ENCODE measurements around the gene NSUN7.
A peak's percentile ranks its signal among the peaks of the same experiment; 100 is the strongest.

NSUN7 gene, protein sequence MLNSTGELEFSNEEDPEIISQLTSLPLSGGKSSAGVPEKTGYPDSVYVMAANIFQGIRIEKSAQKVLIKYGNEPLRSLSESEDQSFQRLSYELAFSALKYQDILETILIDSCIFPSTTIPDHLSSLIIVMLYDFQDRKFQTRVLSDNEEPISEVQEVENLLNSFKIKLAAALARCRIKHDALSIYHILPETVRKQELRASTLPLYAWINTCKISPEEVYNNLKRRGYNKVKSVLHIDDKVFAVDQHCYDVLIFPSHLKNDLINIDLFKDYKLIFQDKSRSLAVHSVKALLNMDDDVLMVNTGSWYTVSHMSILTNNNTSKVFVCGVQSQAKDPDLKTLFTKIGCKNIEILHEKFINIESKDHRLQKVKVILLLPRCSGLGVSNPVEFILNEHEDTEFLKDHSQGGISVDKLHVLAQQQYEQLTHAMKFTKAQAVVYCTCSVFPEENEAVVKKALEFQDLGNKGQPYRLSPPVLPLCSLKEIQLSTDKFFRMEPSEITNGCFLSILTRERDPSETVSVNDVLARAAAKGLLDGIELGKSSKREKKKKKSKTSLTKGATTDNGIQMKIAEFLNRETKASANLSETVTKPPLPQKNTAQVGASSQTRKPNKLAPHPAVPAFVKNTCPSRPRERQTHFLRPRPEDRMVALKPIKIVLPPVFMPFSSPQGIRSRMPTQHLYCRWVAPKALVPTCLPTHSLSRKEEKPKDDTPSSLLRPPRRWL

DNA sequence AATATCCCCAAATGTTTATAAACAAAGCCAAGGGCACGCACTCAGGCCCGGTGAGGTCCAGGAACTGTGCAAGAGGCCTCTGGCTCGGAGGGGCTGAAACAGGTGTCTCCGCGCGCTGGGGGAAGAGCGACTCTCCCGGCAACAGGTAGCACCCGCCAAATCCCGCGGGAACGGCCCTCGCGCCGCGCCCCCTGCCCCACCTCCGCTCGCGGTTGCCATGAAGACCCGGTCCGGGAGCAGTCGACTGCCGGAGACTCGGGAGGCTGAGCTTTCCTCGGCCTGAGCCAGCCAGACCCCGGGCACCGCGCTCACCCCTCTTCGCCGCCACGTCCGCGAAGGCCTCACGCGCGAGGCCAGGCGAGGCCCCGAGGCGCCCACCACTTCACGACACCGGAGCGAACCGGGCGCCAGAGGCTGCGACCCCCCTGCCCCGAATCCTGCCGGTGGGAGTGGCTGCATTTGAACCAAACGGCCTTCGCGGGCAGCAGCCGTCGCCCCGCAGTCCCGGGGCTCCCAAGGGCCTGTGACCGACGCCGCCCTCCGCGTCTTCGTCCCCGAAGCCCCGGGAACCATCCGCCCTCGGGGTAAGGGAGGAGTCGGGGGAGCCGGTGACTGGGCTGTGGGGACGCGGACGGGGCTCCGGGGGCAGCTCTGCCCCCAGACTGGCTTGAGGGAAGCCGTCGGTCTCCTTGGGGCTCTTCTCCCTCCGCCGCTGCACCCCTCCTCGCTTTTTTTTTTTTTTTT, at the start of gene NSUN7:
NSUN7 (plus strand) TSS at position 239 of the 744 bp plus-strand sequence. CDS start 739 bp downstream, outside the sequence.
- intact Hi-C loops (cut with DNase I; ENCODE audit: low total_unique reads), result loop anchor here (10.0 kb wide), 1 partner anchor 155 kb away; no protein-coding TSS in a partner anchor
- DNase-seq, result peak in 1 of 2 donors; percentile 80
- H3K4me3 ChIP-seq, result peak within 1 kb of the TSS; percentile 65 to 77

DNA sequence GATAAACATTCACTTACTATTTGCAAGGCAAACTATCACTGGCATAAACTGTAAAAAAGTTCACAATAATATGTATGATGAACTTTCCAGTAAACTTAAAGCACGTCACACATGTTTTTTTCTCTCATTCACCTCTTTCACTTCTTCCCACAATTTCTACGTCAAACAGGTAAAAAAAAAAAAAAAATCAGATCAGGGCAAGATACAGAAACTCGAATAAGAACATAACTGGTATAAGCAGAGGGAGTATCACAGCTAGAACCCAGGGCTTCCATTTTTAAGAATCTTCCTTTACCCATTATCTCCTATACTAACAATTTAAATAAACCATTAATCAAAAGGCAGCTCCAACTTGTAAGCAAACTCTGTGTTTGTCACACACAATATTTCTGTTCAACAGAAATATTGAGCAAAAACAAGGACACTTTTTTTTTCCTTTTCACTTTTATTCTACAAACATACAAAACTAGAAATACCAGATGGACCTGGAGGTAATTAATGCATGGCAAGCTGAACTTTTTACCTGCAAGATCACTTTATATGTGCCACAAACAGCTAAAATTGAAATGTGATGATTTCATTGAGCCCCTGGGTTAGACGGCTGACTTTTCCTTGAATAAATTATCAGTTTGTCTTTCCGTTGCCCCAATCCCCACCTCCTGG, 47.5 kb upstream of the NSUN7 start:
- intact Hi-C loops (cut with DNase I; ENCODE audit: low total_unique reads), result no loop called here
- TF ChIP-seq, protein P1, sequence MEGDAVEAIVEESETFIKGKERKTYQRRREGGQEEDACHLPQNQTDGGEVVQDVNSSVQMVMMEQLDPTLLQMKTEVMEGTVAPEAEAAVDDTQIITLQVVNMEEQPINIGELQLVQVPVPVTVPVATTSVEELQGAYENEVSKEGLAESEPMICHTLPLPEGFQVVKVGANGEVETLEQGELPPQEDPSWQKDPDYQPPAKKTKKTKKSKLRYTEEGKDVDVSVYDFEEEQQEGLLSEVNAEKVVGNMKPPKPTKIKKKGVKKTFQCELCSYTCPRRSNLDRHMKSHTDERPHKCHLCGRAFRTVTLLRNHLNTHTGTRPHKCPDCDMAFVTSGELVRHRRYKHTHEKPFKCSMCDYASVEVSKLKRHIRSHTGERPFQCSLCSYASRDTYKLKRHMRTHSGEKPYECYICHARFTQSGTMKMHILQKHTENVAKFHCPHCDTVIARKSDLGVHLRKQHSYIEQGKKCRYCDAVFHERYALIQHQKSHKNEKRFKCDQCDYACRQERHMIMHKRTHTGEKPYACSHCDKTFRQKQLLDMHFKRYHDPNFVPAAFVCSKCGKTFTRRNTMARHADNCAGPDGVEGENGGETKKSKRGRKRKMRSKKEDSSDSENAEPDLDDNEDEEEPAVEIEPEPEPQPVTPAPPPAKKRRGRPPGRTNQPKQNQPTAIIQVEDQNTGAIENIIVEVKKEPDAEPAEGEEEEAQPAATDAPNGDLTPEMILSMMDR (IDR thresholded peaks at IDR 0.05), result no peak

More for the DNA sequence above, at the start of gene NSUN7:
- Histone ChIP-seq H3K27ac (peak within 1 kb of the TSS; percentile 72 to 83), H3K36me3 (no peaks in the 10 kb centered on the region), H3K4me1 (peaks cover 0 to 16% (median 2%) of the 10 kb centered on the region in 4 donors), H3K27me3 (no peaks in the 10 kb centered on the region), H3K9me3 (no peaks in the 10 kb centered on the region)
- TF ChIP-seq, protein P1 (IDR thresholded peaks at IDR 0.05), result no peak

DNA sequence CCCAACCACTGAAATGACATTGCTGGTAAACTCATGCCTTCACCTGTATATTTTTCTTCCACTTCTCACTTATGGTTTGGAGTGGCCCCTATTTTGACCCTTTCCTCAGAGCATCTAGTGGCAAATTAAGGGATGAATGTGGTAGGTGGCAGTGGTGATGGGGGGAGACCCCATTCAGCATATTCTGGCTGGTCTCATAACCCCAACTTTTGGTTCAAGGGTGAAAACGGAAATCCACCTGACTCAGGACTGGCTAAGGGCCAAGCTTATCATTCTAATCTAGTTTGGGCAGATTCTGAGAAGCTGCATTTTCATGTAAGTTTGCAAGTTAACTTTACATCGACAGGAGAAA, 47.0 kb upstream of the NSUN7 start:
- Histone ChIP-seq H3K27ac (no peak overlapping the region), H3K27me3 (no peaks in the 10 kb centered on the region), H3K36me3 (no peaks in the 10 kb centered on the region), H3K4me3 (no peak overlapping the region), H3K4me1 (no peaks in the 10 kb centered on the region), H3K9me3 (no peaks in the 10 kb centered on the region)
- TF ChIP-seq, protein P1 (IDR thresholded peaks at IDR 0.05), result no peak
- DNase-seq, result no peak
- intact Hi-C loops (cut with DNase I; ENCODE audit: low total_unique reads), result no loop called here

More for the DNA sequence above, 47.5 kb upstream of the NSUN7 start:
- Histone ChIP-seq H3K27ac (no peak overlapping the region), H3K27me3 (no peaks in the 10 kb centered on the region), H3K4me3 (no peak overlapping the region), H3K9me3 (no peaks in the 10 kb centered on the region), H3K4me1 (no peaks in the 10 kb centered on the region), H3K36me3 (no peaks in the 10 kb centered on the region)
- DNase-seq, result no peak

DNA sequence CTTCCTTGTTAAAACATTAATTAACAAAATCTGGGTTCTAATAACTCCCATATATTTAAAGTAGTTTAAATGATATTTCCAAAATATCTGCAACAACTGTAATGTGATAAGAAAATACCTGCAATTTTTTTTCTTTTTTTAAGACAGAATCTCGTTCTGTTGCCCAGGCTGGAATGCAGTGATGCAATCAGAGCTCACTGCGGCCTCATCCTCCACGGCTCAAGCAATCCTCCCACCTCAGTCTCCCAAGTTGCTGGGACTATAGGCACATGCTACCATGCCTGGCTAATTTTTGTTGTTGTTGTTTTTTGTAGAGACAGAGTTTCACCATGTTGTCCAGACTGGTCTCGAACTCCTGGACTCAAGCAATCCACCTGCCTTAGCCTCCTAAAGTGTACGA, 45.7 kb upstream of the NSUN7 start:
- Histone ChIP-seq H3K27me3 (no peaks in the 10 kb centered on the region), H3K36me3 (no peaks in the 10 kb centered on the region), H3K4me3 (no peak overlapping the region), H3K27ac (no peak overlapping the region), H3K9me3 (no peaks in the 10 kb centered on the region), H3K4me1 (no peaks in the 10 kb centered on the region)
- intact Hi-C loops (cut with DNase I; ENCODE audit: low total_unique reads), result no loop called here
- TF ChIP-seq, protein P1 (IDR thresholded peaks at IDR 0.05), result no peak
- no peak for DNase-seq

Measured in tibial artery (tissue), 4 donors.